HG03025 (cell line): ENCODE measurements around the gene MARCHF2.
"Not testable (repeated sequence)": the region's sequence is repeated elsewhere in the genome, so short reads cannot be mapped to it uniquely, and the experiment has no call there.

ENCODE experiments used
- ATAC-seq: cut with Tn5 transposase; IDR thresholded peaks from one replicate; pipeline ENCODE4 v1.9.1; 2021; ENCODE audit warnings: mild to moderate bottlenecking, moderate library complexity; ENCODE audit not compliant: unreplicated experiment, low FRiP score

Gene MARCHF2

GRCh38 chr19:8403820-8404109 is 9.3 kb upstream of the MARCHF2 start:
- no peak for ATAC-seq

- ATAC-seq: no peak
These were observed 8.5 kb upstream of the MARCHF2 start for GRCh38 chr19:8404391-8405151.

GRCh38 chr19:8410718-8411117 is 2.4 kb upstream of the MARCHF2 start:
- not testable (repeated sequence) for ATAC-seq

DNA sequence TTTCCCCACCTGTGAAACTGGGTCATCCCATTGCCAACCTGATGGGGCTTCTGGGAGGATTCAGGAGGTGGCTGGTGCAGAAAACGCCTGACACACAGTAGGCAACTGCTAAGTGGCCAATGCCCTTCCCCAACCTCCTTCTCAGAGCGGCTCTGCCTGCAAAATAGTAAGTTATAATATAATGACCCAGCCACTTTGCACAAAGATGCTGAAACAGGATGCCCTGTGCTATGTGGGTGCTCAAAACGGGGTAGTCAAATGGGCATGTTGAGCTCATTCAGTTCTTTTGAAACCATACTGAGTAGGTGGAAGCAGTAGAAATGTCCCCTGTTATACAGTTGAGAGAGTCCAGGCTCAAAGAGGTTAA is 507 bp downstream of the MARCHF2 start:
- no peak for ATAC-seq

DNA sequence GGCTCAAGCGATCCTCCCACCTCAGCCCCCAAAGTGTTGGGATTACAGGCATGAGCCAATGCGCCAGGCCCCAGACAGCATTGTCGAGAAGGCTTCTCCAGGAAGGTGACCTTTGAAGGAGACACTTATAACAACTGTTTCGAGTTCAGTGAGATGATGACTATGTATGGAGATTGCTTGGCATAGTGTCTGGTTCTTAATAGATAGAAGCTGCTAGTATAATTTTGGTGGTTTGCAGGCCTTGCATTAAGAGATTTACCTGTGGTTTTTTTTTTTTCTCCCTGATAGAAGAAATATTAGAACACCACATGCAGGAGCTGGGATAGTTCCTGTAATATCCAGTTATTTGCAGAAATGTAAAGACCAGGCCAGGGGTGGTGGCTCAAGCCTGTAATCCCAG is 3.7 kb downstream of the MARCHF2 start:
- ATAC-seq: no peak

- ATAC-seq: no peak
These were observed 8.7 kb downstream of the MARCHF2 start for GRCh38 chr19:8421484-8422461.

DNA sequence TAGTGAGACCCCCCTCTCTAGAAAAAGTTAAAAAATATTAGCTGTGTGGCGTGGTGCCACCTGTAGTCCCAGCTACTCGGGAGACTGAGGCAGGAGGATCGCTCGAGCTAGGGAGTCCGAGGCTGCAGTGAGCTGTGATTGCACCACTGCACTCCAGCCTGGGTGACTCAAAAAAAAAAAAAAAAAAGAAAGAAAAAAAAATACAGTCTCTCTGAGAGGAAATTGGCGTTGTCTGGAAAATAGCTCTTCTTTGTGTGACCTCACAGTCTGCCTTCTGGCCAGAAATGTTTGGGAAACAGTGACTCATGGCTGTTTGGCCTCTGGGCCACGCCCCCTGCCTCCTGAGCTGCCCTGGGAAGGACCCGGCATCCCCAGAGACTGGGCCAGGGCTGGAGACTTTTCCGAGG is 10.7 kb downstream of the MARCHF2 start:
- ATAC-seq: no peak

DNA sequence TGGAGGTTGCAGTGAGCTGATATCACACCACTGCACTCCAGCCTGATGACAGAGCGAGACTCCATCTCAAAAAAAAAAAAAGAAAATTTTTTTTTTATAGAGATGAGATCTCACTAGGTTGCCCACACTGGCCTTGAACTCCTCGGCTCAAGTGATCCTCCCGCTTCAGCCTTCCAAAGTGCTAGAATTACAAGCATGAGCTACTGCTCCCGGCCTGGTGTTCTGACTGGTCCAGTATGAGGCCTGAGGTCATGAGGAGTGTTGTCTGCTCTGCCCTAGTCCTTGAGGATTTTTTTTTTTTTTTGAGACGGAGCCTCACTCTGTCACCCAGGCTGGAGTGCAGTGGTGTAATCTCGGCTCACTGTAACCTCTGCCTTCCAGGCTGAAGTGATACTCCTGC is 12.2 kb downstream of the MARCHF2 start:
- ATAC-seq: not testable (repeated sequence)

- no peak for ATAC-seq
These were observed 13.2 kb downstream of the MARCHF2 start for GRCh38 chr19:8426283-8426682.

- no peak for ATAC-seq
These were observed 15.9 kb downstream of the MARCHF2 start for GRCh38 chr19:8429044-8429443.

- ATAC-seq: no peak
These were observed 16.7 kb downstream of the MARCHF2 start for GRCh38 chr19:8429826-8430225.

DNA sequence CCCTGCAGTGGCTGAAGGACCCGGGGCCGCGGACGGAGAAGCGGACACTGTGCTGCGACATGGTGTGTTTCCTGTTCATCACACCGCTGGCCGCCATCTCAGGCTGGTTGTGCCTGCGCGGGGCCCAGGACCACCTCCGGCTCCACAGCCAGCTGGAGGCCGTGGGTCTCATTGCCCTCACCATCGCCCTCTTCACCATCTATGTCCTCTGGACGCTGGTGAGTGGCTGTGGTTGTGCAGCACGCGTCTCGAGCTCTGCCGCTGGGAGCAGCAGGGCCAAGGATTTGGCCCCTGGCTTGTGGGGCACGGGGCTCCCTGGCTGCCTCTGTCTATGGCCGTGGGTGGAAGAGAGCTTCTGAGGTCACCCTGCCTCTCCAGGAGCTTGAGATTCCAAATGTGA is 17.5 kb downstream of the MARCHF2 start:
- ATAC-seq: no peak

DNA sequence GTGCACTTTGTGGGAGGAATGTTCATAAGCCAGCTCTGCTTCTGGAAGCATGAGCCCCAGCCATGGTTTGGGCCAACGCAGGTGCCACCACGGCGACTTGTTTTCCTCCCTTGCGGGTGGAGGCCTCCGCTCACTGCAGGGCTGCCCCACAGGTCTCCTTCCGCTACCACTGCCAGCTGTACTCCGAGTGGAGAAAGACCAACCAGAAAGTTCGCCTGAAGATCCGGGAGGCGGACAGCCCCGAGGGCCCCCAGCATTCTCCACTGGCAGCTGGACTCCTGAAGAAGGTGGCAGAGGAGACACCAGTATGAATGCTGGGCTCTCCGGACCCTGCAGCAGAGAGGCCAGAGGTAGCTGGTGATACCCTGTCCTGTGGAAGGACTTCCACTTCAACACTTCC is 25.1 kb downstream of the MARCHF2 start:
- no peak for ATAC-seq

- no peak for ATAC-seq
These were observed 28.8 kb downstream of the MARCHF2 start for GRCh38 chr19:8441725-8442544.

GRCh38 chr19:8444140-8444676 is 31.1 kb downstream of the MARCHF2 start:
- not testable (repeated sequence) for ATAC-seq

- peak; percentile 83 for ATAC-seq
These were observed 31.8 kb downstream of the MARCHF2 start, which contains the start of gene HNRNPM for GRCh38 chr19:8444677-8445487. Gene HNRNPM (plus strand): TSS chr19:8444975. CDS start chr19:8444999, 24 bp downstream.

- ATAC-seq: no peak
These were observed 32.4 kb downstream of the MARCHF2 start for GRCh38 chr19:8445488-8446001.

DNA sequence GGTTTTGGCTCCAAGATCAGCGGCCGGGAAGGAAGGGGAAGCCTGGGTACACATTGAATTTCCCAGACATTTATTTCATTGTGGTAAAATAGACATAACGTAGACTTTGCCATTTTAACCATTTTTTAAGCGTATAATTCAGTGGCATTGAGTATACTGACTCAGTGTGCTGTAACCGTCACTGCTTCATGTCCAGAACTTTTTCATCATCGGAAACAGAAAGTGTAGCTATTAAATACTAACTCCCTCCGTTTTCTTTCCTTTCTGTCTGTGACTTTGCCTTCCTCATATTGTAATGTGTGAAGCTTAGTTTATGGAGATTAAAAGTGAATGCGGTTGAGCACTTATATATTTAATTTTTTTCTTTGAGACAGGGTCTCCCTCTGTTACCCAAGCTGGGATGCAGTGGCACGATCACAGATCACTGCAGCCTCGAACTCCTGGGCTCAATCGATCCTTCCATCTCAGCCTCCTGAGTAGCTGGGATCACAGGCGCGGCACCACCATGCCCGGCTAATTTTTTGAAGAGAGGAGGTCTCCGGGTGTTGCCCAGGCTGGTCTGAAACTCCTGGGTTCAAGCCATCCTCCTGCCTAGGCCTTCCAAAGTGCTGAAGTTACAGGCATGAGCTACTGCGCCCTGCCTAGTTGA is 33.1 kb downstream of the MARCHF2 start:
- ATAC-seq: no peak

- no peak for ATAC-seq
These were observed 36.7 kb downstream of the MARCHF2 start for GRCh38 chr19:8449830-8450229.
